HG02610 (cell line): ENCODE results near the gene HBP1.
A peak's percentile ranks its signal among the peaks of the same experiment; 100 is the strongest.
"Not testable (repeated sequence)": the region's sequence is repeated elsewhere in the genome, so short reads cannot be mapped to it uniquely, and the experiment has no call there.

Experiments used
- ATAC-seq: cut with Tn5 transposase; IDR thresholded peaks from one replicate; pipeline ENCODE4 v1.9.1; 2021; ENCODE audit warnings: mild to moderate bottlenecking, moderate library complexity; ENCODE audit not compliant: unreplicated experiment

Gene HBP1, protein sequence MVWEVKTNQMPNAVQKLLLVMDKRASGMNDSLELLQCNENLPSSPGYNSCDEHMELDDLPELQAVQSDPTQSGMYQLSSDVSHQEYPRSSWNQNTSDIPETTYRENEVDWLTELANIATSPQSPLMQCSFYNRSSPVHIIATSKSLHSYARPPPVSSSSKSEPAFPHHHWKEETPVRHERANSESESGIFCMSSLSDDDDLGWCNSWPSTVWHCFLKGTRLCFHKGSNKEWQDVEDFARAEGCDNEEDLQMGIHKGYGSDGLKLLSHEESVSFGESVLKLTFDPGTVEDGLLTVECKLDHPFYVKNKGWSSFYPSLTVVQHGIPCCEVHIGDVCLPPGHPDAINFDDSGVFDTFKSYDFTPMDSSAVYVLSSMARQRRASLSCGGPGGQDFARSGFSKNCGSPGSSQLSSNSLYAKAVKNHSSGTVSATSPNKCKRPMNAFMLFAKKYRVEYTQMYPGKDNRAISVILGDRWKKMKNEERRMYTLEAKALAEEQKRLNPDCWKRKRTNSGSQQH

DNA sequence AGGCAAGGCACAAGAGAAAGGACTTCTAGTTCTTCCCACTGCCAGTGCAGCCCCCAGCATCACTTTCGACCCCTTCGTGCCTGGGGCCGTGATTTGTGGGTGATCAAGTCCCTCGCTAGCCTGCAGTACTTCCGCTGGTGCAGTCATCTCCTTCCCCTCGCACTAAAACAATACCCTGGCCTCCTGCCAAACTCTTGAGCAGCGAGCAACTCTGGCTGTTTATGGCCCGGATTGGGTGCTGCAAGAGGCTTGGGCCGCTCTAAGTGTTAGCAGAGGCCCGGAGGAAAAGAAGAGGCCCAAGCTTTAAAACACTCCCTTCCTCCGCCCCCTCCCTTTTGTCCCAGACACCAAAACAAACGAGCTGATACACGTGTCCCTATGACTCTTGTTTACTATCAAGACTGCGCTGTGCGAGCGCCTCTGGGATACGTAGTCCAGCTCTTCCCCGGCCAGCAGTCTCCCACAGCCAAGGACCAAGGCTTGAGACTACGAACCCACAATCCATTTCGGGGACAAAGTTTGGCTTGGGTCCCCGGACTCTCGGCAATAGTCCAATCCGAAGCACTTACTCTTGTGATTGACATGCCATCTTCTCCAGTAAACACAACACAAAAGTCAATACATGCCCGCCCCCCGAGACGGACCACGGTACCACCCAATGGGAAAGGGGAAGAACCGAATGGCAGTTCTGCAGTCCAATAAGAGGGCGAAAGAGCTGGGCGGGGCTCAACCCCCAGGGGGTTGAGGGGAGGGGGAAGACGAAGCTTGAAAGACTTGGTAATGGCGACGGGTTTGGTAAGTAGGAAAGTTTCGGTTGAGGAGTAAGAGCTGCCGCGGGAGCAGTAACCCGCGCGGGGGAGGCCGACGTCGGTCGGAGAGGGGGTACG is at the start of gene HBP1:
HBP1 (plus strand) TSS at position 771 of the 887 bp plus-strand sequence. CDS start 10,891 bp downstream, outside the sequence.
- peak; percentile 88 for ATAC-seq

DNA sequence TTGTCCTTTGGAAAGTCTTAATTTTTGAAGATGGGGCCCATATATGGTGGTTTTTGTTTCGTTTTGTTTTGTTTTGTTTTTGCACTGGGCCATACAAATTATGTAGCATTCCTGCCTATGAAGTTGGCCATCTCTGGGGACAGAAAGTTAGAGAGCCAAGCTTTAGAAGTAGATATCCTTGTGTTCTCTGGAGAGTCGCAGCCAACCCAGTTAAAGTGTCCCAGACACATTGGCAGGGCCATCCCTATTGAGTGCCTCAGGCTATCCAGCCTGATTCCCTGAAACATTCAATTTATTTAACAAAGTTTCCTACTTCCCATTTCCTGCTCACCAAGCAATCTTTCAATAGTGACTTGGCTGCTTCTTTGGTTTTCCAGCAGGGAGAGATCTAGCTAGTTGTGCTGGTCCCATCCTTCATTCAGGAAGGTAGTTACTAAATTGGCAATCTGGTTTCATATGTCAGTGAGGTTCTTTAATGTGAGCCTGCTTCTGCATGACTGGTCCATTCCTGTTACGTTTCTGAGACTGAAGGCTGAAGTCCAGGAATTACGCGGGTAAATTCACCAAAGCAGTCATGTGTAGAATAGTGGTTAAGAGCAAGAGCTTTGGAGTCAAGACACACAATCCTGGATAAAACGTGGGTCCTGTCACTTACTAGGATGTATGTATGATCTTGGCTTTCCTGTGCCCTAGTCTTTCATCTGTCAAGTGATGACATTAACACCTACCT is 49.3 kb upstream of the HBP1 start:
- ATAC-seq, result no peak

DNA sequence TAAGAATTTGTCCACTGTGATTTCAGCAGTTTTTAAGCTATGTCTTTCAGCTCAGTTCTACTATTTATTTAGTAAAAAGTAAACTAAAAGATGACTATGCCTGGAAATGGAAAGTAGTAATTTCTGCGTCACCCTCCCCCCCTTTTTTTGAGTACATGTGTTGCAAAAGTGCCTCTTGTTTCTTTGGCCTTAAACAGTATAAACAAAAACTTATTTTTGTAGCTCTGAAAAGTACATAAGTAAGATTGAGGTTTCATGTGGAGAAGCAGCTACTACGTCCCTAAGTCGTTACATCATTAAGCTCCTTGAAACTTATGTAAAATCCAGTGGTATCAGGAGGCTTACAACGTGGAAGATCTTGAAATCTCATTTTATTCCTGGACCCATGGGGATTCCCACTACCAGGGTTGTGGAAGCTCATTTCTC is 46.3 kb upstream of the HBP1 start:
- ATAC-seq, result no peak

DNA sequence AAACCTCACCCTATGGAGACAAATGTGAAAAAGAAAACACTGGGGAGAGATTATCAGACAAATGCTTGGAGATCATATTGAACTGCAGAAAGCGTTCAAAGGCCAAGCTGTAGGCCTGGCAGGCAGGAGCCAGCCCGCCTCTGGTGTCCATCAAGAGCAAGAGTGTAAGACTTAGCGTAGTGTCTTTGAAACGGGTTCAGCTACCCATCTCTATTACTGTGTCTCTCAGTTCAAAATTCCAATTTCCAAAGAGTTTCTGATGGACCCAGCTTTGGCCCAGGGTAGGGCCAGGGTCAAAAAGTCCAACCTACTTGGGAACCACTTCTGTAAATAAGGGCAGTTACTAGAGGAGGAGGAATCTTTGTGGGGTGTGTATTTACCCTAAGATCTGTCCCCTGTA is 45.4 kb upstream of the HBP1 start:
- no peak for ATAC-seq

DNA sequence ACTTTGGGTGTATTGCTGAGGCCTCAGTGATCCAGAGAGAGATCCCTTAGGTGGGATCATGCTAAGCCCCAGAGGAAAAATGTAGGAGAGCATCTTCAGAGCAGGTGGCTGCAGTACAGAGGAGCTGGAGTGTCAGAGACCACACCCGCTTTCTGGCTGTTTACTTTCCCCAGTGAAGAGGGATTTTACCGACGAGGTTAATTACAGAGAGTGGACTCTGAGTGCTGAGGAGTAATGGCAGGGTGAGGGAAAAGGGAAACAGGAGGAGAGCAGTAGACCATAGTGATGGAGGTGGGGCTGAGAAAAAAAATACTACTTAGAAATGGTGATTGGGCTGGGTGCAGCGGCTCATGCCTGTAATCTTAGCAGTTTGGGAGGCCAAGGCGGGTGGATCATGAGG is 43.3 kb upstream of the HBP1 start:
- ATAC-seq, result no peak

DNA sequence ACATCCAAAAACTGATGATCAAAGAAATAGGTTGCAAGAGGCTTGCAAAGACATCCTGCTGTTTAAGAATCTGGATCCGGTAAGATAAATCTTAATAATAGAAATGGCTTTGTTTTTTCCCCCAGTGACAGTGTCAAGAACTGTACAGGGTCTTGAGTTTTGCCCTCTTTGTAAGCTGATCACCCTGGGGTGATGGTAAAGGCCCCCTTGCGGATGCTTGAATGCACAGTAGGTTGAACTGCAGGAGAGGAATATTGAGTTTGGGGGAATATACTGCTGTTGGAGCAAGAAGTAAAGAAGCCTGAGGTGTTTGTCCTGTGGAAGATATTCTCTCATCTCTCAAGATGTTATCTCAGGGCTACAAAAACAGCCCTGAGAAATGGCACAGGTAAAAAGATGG is 40.6 kb upstream of the HBP1 start:
- ATAC-seq, result no peak

DNA sequence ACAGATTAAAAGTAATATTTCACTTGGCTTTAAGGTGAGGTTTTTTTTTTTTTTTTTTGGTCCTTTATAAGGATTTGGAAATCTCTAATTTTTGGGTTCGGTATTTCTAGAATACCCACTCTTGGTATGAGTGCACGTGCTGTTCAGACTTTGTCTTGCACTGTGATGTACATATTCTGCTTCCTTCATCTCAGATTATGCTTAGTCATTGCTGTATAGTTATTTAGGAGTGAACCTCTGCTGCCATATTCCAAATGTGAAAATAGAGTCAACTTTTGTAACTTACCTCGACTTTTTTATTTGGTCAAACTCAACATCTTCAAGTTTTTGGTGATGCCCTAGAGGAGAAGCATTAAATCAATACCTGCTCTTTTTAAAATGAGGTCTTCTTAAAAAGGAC is 40.1 kb upstream of the HBP1 start:
- ATAC-seq, result no peak

DNA sequence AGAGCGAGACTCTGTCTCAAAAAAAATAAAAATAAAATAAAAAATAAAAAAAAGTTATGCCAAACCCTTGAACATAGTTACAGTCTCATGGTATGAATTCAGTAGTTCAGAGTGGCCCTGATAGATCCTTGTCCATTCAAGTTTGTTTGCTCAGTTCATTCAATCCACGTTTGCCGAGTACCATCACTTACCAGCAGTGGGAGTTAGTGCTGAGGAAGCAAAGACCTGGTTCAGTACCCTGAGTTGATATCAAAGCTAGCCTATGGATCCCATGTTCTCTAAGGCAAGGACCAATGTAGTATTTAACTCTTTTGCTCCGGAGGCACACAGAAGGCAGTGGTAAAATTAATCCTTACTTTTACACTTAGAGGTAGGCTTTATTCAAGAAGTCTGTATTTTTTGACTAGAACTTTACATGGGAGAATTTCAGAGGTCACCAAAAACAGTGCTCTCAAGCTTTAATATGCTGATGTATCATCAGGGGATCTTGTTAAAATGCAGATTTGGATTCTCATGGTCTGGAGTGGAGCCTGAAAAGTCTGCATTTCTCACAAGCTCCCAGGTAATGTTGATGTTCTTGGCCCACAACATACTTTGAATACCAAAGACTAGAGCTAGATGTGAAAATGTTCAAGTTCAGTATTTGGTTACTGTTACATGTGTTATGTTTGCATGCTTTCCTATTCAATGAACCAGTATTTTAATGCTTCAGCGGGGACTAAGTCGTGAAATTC is 38.1 kb upstream of the HBP1 start:
- ATAC-seq, result no peak

DNA sequence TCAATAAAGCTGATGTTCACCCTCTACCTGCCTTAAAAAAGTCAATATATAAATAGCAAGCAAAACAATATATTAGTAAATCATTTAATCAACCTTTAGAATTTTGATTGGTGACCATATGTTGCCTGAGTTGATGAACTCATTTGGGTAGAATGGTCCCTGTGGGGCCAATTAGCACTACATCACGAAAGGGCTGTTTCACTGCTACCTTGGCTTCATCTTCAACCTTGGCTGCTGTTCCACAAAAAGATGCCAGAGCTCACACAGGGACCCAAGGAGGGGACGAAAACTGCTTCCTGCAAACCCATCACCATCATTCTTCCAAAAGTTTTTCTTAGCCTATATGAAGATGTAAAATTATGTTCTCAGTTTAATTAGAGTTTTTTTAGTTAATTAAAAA is 35.4 kb upstream of the HBP1 start:
- no peak for ATAC-seq

DNA sequence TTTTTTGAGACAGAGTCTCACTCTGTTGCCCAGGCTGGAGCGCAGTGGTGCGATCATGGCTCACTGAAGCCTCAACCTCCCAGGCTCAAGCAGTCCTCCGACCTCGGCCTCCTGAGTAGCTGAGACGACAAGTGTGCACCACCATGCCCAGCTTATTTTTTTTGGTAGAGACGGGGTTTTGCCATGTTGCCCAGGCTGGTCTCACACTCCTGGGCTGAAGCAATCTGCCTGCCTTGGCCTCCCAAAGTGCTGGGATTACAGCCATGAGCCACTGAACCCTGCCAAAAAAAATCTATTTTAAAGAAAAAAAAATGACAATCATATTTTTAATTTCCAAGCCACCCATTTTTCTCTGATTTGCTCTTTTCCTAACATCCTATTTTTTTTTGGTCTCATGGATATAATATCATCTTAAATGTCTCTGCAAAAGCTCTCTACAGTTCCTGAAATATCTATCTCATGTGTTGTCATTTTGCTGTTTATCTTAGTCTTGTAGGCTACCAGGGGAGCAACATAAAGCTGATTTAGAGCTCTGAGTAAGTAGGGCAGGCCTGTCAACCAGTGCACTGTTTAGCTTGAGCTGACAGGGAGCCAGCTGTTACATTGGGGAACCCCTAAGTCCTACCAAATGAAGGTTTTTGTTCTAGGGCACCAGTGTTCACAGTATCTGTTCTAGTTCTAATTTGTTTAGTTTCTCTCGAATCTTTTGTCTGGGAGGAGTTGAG is 29.9 kb upstream of the HBP1 start:
- ATAC-seq, result no peak

DNA sequence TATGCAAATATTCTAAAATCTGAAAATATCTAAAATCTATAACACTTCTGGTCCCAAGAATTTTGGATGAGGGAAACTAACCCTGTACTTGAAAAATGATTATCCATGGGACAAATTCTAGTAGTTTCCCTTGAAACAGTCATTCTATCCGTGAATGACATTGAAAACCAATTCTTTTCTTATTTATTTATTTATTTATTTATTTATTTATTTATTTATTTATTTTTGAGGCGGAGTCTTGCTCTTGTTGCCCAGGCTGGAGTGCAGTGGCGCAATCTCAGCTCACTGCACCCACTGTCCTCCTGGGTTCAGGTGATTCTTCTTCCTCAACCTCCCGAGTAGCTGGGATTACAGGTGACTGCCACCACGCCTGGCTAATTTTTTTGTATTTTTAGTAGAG is 24.9 kb upstream of the HBP1 start:
- not testable (repeated sequence) for ATAC-seq

DNA sequence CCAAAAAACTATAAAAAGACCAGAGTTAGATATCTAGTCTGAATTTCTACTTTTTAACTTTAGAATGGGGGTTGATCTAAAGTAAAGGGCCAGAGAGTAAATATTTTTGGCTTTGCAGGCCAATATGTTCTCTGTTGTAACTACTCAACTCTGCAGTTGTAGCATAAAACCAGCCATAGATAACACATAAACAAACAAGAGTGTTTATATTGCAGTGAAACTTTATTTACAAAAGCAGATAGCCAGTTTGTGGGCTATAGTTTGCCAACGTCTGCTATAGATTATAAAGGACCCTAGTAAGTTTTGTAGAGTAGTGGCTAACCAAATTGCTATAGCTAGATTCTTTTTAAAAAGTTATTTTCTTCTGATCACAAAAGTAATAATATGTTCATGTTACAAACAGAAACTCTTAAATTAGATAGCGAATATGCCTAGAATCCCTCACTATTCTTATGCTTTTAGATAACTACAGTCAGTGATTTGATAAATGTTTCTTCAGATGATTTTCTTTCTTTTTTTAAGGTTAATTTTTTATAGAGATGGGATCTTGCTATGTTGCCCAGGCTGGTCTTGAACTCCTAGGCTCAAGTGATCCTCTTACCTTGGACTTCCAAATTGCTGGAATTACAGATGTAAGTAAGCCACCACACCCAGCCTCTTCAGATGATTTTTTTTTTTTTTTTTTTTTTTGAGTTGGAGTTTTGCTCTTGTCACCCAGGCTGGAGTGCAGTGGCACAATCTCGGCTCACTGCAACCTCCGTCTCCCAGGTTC is 23.6 kb upstream of the HBP1 start:
- no peak for ATAC-seq

DNA sequence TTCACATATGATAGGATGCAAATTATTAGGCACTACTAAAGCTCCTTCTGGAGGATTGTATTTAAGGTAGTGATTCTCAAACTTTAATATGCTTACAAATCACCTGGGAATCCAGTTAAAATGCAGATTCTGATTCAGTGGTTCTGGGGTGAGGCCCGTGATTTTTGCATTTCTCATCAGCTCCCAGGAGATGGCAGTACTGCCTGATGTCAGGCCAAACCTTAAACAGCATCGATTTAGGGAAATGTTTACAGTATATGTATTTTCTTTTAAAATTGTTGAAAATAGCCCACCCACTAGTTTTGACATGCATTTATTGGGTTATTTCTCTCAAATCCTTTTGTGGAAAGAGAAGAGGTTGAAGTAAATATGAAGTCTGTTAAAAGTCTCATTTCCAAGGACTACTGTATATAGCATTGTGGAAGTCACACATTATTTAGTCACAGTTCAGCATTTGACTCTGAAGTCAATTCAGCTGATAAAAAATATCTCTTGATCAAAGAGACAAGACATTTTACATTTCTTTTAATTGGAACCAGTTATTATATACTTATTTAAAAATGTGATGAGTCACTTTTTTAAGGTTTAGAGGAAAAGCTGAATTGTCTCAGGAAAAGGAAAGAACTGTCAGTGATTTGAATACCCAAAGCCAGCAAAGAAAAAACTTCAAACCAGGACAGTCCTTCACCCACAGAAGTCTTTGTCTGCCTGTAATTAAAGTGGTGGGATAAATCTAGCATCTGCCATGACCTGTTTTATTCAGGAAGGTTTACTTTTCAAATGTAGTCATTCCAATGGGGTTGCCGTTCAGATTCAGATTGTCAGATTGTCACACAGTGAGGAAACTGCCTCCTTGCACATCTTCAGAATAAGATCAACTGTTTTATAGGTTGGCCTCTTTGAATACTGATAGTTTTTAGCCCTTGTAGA is 21.1 kb upstream of the HBP1 start:
- ATAC-seq, result peak; percentile 51

DNA sequence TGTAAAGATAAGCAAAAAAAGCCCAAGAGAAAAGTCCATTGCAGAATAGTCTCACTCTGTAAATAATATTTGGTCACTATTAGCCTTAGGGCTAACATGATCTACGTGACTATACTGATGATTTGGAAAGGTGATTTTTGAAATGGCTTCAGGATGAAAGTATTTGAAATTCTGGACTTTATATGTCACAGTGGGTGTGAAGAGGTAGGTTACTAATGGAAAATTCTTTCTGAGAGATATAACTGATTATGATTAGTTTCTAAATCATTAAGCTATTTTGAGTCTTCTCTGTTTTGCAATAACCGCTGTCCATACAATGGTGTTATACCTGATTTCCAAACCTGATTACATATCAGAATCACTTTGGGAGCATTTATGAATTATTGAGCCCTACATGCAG is 20.1 kb upstream of the HBP1 start:
- ATAC-seq, result no peak

DNA sequence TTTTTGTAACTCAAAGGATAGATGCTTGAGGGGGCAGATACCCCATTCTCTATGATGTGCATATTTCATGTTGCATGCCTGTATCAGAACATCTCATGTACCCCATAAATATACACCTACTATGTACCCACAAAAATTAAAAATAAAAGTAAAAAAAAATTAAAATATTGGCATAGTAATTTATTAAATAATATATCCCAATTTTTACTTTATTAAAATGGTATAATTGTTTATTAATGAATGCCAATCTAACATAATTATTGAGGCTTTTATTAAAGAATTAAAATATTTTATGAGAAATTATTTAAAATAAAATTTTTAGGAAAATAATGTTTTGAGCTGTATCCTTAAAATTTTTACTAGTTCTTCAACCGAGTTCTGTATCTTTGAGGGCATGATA is 18.9 kb upstream of the HBP1 start:
- no peak for ATAC-seq

DNA sequence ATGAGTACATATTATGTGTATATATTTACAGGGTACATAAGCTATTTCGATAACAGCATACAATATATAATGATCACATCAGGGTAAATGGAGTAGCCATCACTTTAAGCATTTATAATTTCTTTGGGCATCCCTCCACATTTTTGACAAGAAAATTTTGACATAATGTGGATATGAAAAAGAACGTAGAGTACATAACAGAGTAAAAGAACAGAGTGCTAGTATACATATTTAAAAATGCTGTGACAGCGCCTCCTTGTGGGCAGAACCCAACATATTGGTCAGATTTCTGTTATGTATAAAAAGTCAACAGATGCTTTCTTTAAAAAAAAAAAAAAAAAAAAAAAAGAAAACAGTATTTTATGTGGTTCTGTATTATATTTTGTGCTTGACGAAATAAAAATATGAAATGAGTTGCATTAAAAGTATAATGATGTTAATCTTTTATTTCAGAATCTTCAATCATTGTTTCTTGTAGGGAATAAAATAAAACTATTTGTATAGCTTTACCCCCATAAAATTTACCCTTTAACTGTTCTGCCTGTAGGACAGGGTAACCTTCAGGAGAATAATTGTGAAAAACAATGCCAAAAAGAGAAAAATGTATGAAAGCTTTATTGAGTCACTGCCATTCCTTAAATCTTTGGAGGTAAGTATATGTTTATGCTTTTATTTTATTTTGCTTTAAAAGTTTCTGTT is 18.3 kb upstream of the HBP1 start:
- no peak for ATAC-seq

DNA sequence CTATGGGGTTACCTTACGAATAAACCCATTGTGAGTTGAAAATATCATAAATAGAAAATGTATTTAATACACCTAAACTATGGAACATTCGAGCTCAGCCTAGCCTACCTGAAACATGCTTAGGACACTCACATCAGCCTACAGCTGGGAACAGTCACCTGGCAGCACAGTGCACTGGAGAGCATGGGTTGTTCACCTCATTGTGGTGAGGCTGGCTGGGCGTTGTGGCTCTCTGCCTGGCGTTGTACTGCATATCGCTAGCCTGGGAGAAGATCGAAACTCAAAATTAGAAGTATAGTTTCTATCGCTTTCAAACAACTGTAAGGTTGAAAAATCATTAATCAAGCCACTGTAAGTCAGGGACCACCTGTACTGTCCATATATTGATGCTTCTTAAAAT is 17.3 kb upstream of the HBP1 start:
- no peak for ATAC-seq
